NCI-H2196 (cell line): ENCODE measurements around the gene VWA2.

Experiments used
- DNase-seq: peaks from one replicate; lab custom pipeline; 2025; ENCODE audit not compliant: unreplicated experiment; lab: John Stamatoyannopoulos, UW

Gene VWA2

GRCh38 chr10:114293075-114293474 lies 54.0 kb downstream of the VWA2 start:
- DNase-seq: no peak

GRCh38 chr10:114294549-114294948 lies 55.5 kb downstream of the VWA2 start:
- no peak for DNase-seq

- no peak for DNase-seq
Measured at GRCh38 chr10:114295393-114295792, 56.3 kb downstream of the VWA2 start.

- DNase-seq: no peak
Measured at GRCh38 chr10:114297136-114297705, 58.2 kb downstream of the VWA2 start.

- DNase-seq: no peak
Measured at GRCh38 chr10:114300036-114300645, 61.1 kb downstream of the VWA2 start.

- no peak for DNase-seq
Measured at GRCh38 chr10:114301177-114301576, 62.1 kb downstream of the VWA2 start.

GRCh38 chr10:114301951-114302710 lies 63.1 kb downstream of the VWA2 start:
- no peak for DNase-seq

GRCh38 chr10:114303556-114303955 lies 64.5 kb downstream of the VWA2 start:
- no peak for DNase-seq

GRCh38 chr10:114304017-114304570 lies 65.0 kb downstream of the VWA2 start:
- DNase-seq: peak; percentile 51

GRCh38 chr10:114304571-114305421 lies 65.7 kb downstream of the VWA2 start:
- DNase-seq: peak; percentile 11

- DNase-seq: no peak
Measured at GRCh38 chr10:114305521-114305925, 66.5 kb downstream of the VWA2 start.

- no peak for DNase-seq
Measured at GRCh38 chr10:114306116-114306973, 67.3 kb downstream of the VWA2 start.

- no peak for DNase-seq
Measured at GRCh38 chr10:114307731-114308130, 68.7 kb downstream of the VWA2 start.

- no peak for DNase-seq
Measured at GRCh38 chr10:114308531-114309363, 69.7 kb downstream of the VWA2 start.

- DNase-seq: no peak
Measured at GRCh38 chr10:114309364-114309651, 70.3 kb downstream of the VWA2 start.

- no peak for DNase-seq
Measured at GRCh38 chr10:114310346-114310745, 71.3 kb downstream of the VWA2 start.

GRCh38 chr10:114311023-114311422 lies 72.0 kb downstream of the VWA2 start:
- DNase-seq: no peak

GRCh38 chr10:114311496-114312209 lies 72.6 kb downstream of the VWA2 start:
- no peak for DNase-seq

- DNase-seq: no peak
Measured at GRCh38 chr10:114313139-114313538, 74.1 kb downstream of the VWA2 start.
